ENCODE measurements around the gene SPDYE4.

DNA sequence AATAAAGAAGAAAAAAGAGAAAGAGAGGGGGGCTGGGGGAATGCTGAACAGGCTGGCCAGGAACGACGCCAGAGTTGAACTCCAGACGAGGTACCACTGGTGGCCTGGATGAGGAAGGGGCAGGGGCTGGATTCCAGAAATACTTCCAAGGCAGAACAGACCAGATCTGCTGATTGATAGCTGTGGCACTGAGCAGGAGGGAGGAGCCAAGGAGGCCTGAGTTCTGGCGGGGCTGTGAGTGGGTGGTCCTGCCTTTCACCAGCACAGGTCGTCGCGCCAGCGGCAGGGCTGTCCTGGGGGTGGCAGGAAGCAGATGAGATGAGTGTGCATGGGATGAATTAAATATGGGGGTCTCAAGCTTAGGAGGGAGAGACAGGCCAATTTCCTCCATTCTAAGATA lies 19.2 kb downstream of the SPDYE4 start:
- TF ChIP-seq, protein P1, sequence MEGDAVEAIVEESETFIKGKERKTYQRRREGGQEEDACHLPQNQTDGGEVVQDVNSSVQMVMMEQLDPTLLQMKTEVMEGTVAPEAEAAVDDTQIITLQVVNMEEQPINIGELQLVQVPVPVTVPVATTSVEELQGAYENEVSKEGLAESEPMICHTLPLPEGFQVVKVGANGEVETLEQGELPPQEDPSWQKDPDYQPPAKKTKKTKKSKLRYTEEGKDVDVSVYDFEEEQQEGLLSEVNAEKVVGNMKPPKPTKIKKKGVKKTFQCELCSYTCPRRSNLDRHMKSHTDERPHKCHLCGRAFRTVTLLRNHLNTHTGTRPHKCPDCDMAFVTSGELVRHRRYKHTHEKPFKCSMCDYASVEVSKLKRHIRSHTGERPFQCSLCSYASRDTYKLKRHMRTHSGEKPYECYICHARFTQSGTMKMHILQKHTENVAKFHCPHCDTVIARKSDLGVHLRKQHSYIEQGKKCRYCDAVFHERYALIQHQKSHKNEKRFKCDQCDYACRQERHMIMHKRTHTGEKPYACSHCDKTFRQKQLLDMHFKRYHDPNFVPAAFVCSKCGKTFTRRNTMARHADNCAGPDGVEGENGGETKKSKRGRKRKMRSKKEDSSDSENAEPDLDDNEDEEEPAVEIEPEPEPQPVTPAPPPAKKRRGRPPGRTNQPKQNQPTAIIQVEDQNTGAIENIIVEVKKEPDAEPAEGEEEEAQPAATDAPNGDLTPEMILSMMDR (IDR thresholded peaks at IDR 0.05), result no peak
- TF ChIP-seq, protein P2, sequence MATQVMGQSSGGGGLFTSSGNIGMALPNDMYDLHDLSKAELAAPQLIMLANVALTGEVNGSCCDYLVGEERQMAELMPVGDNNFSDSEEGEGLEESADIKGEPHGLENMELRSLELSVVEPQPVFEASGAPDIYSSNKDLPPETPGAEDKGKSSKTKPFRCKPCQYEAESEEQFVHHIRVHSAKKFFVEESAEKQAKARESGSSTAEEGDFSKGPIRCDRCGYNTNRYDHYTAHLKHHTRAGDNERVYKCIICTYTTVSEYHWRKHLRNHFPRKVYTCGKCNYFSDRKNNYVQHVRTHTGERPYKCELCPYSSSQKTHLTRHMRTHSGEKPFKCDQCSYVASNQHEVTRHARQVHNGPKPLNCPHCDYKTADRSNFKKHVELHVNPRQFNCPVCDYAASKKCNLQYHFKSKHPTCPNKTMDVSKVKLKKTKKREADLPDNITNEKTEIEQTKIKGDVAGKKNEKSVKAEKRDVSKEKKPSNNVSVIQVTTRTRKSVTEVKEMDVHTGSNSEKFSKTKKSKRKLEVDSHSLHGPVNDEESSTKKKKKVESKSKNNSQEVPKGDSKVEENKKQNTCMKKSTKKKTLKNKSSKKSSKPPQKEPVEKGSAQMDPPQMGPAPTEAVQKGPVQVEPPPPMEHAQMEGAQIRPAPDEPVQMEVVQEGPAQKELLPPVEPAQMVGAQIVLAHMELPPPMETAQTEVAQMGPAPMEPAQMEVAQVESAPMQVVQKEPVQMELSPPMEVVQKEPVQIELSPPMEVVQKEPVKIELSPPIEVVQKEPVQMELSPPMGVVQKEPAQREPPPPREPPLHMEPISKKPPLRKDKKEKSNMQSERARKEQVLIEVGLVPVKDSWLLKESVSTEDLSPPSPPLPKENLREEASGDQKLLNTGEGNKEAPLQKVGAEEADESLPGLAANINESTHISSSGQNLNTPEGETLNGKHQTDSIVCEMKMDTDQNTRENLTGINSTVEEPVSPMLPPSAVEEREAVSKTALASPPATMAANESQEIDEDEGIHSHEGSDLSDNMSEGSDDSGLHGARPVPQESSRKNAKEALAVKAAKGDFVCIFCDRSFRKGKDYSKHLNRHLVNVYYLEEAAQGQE (IDR thresholded peaks at IDR 0.05; ENCODE audit: insufficient read depth in 1 of 2, low read depth in 2 of 2, low read length in 1 of 2), result no peak
- TF ChIP-seq SIN3A (IDR thresholded peaks at IDR 0.05; ENCODE audit: borderline replicate concordance, insufficient read depth, low read depth, low read length), result no peak
